Measurements from ENCODE around the gene KAT2B.

KAT2B gene

GRCh38 chr3:20100151-20100550 is 59.9 kb downstream of the KAT2B start:
- DNase-seq, result no peak

- DNase-seq, result no peak
These were observed 60.8 kb downstream of the KAT2B start for GRCh38 chr3:20101041-20101440.

- no peak for DNase-seq
These were observed 63.5 kb downstream of the KAT2B start for GRCh38 chr3:20103731-20104130.

- no peak for DNase-seq
These were observed 64.0 kb downstream of the KAT2B start for GRCh38 chr3:20104167-20104661.

- no peak for DNase-seq
These were observed 65.5 kb downstream of the KAT2B start for GRCh38 chr3:20105513-20106280.

GRCh38 chr3:20107722-20108121 is 67.5 kb downstream of the KAT2B start:
- no peak for DNase-seq

- no peak for DNase-seq
These were observed 68.6 kb downstream of the KAT2B start for GRCh38 chr3:20108869-20109268.

- DNase-seq, result no peak
These were observed 70.6 kb downstream of the KAT2B start for GRCh38 chr3:20110826-20111225.

GRCh38 chr3:20111836-20112235 is 71.6 kb downstream of the KAT2B start:
- no peak for DNase-seq

GRCh38 chr3:20121088-20121487 is 80.8 kb downstream of the KAT2B start:
- no peak for DNase-seq

GRCh38 chr3:20123131-20123652 is 82.9 kb downstream of the KAT2B start:
- no peak for DNase-seq

- no peak for DNase-seq
These were observed 85.0 kb downstream of the KAT2B start for GRCh38 chr3:20125289-20125688.

- no peak for DNase-seq
These were observed 85.7 kb downstream of the KAT2B start for GRCh38 chr3:20125897-20126296.

GRCh38 chr3:20128358-20128757 is 88.1 kb downstream of the KAT2B start:
- DNase-seq, result no peak

GRCh38 chr3:20130106-20130505 is 89.9 kb downstream of the KAT2B start:
- DNase-seq, result no peak

- no peak for DNase-seq
These were observed 96.0 kb downstream of the KAT2B start for GRCh38 chr3:20136231-20136630.

GRCh38 chr3:20137647-20138046 is 97.4 kb downstream of the KAT2B start:
- DNase-seq, result no peak

- no peak for DNase-seq
These were observed 100.6 kb downstream of the KAT2B start for GRCh38 chr3:20140881-20141280.

GRCh38 chr3:20141316-20141715 is 101.1 kb downstream of the KAT2B start:
- no peak for DNase-seq

- DNase-seq, result no peak
These were observed 101.6 kb downstream of the KAT2B start for GRCh38 chr3:20141851-20142250.

- DNase-seq, result no peak
These were observed 102.3 kb downstream of the KAT2B start for GRCh38 chr3:20142517-20142916.

- DNase-seq, result no peak
These were observed 103.3 kb downstream of the KAT2B start for GRCh38 chr3:20143519-20143918.

- no peak for DNase-seq
These were observed 105.6 kb downstream of the KAT2B start for GRCh38 chr3:20145874-20146273.

GRCh38 chr3:20146301-20146700 is 106.1 kb downstream of the KAT2B start:
- DNase-seq, result no peak

GRCh38 chr3:20147361-20147760 is 107.1 kb downstream of the KAT2B start:
- DNase-seq, result no peak

Measured in NCI-H510A (cell line).